ENCODE results near the gene SCAMP4. TPM values are rescaled to one million over a fixed set of nuclear protein-coding genes. Genes with fewer than 3 reads are reported as not detected.

The SCAMP4 gene
- total and polyA plus RNA-seq, 2 of the 13 experiments (the other 11 are each of a cell fraction or from before 2014, with no cell fraction given) = 10.7 to 13.7 TPM

GRCh38 chr19:1857648-1858326, 47.4 kb upstream of the SCAMP4 start:
- peak overlapping the region; percentile 53; the same call in 1 of the 2 replicates for H3K9ac ChIP-seq (ENCODE audit: insufficient read depth, low read depth, low read length)
- ATAC-seq = no peak
- peaks cover 52% of the 10 kb centered on the region for H3K4me1 ChIP-seq (ENCODE audit: insufficient read depth, low read length)
- H3K27ac ChIP-seq (ENCODE audit: extremely low read length, insufficient read depth, low read length) = peak overlapping the region; percentile 69
- H3K36me3 ChIP-seq (replicated peaks in 1 of 2; ENCODE audit: control insufficient read depth in 1 of 2, insufficient read depth in 2 of 2, low read length in 2 of 2) = 0 out of 5 replicates have a peak, but pooled peaks cover 2 to 3% of the 10 kb centered on the region in 2 experiments
- in situ Hi-C loops (cut with HindIII; ENCODE audit: extremely low pct_ligation_motif_present, low pct_unique_long_range_greater_than_20kb) = no loop called here
- no peak for FAIRE-seq
- intact Hi-C loops (cut with micrococcal nuclease; ENCODE audit: unreplicated experiment) = no loop called here
- TF ChIP-seq POLR2AphosphoS5 (IDR thresholded peaks at IDR 0.05; ENCODE audit: low read depth, low read length) = no peak
- no peak for DNase-seq (ENCODE audit: low spot score)
- POLR2A ChIA-PET = interaction anchor here (0.7 to 1.7 kb wide), 7 partner anchors 11 to 367 kb away, joined by 3 to 6 read pairs (median 4); no protein-coding TSS in a partner anchor
- peak overlapping the region; percentile 65 for H3K4me2 ChIP-seq (ENCODE audit: low read depth, low read length)
- peaks cover 54% of the 10 kb centered on the region for H4K20me1 ChIP-seq (ENCODE audit: insufficient read depth, low read length)
- WGBS (ENCODE audit: low lambda C conversion rate) = 70% methylated on average over 10 of the region's 16 CpGs
- no peaks in the 10 kb centered on the region; a peak in 1 of 5 replicates for H3K27me3 ChIP-seq (ENCODE audit: control insufficient read depth in 1 of 2, insufficient read depth in 2 of 2, low read length in 2 of 2)
- no peak overlapping the region for H2AFZ ChIP-seq (ENCODE audit: low read length)
- H3K9me3 ChIP-seq (ENCODE audit: low read length) = no peaks in the 10 kb centered on the region
- peak overlapping the region in 2 of 3 experiments; percentile 16 to 52; a peak in 2 of 6 replicates for H3K4me3 ChIP-seq (replicated peaks in 1 of 3; ENCODE audit: insufficient read depth in 1 of 3, low read depth in 2 of 3, low read length in 3 of 3)
- H3K79me2 ChIP-seq (ENCODE audit: insufficient read depth, low read length) = peaks cover 62% of the 10 kb centered on the region
- BruUV-seq (replicated peaks) = no TSS peak
- CTCF ChIA-PET (ENCODE audit: low intra/inter-chr PET ratio, low total read pairs) = no interaction called here

- 75% methylated on average over 4 of the region's 10 CpGs for WGBS (ENCODE audit: low lambda C conversion rate)
- peaks cover 49% of the 10 kb centered on the region for H4K20me1 ChIP-seq (ENCODE audit: insufficient read depth, low read length)
- 0 out of 5 replicates have a peak, but pooled peaks cover 2 to 3% of the 10 kb centered on the region in 2 experiments for H3K36me3 ChIP-seq (replicated peaks in 1 of 2; ENCODE audit: control insufficient read depth in 1 of 2, insufficient read depth in 2 of 2, low read length in 2 of 2)
- ATAC-seq (no peak), DNase-seq (ENCODE audit: low spot score) (no peak), FAIRE-seq (no peak)
- ChIA-PET CTCF (ENCODE audit: low intra/inter-chr PET ratio, low total read pairs) (no interaction called here), POLR2A (interaction anchor here (0.5 to 1.7 kb wide), 2 partner anchors 17 to 18 kb away, joined by 3 to 6 read pairs; no protein-coding TSS in a partner anchor)
- peaks cover 63% of the 10 kb centered on the region for H3K79me2 ChIP-seq (ENCODE audit: insufficient read depth, low read length)
- no peaks in the 10 kb centered on the region; a peak in 1 of 5 replicates for H3K27me3 ChIP-seq (ENCODE audit: control insufficient read depth in 1 of 2, insufficient read depth in 2 of 2, low read length in 2 of 2)
- in situ Hi-C loops (cut with HindIII; ENCODE audit: extremely low pct_ligation_motif_present, low pct_unique_long_range_greater_than_20kb) (no loop called here), intact Hi-C loops (cut with micrococcal nuclease; ENCODE audit: unreplicated experiment) (no loop called here)
- H2AFZ ChIP-seq (ENCODE audit: low read length) = no peak overlapping the region
- no peaks in the 10 kb centered on the region for H3K9me3 ChIP-seq (ENCODE audit: low read length)
- H3K4me3 ChIP-seq (replicated peaks in 1 of 3; ENCODE audit: insufficient read depth in 1 of 3, low read depth in 2 of 3, low read length in 3 of 3) = peak overlapping the region in 1 of 3 experiments; percentile 52; a peak in 1 of 6 replicates
- peak overlapping the region; percentile 69 for H3K27ac ChIP-seq (ENCODE audit: extremely low read length, insufficient read depth, low read length)
- no peak for TF ChIP-seq ZNF337 (CRISPR knock-in tag; IDR thresholded peaks at IDR 0.05; ENCODE audit: borderline replicate concordance, low read depth)
- TF ChIP-seq ZKSCAN8 (CRISPR knock-in tag; IDR thresholded peaks at IDR 0.05; ENCODE audit: borderline replicate concordance) = peak; percentile 54; the same call in 1 of the 2 replicates
- 0 out of 2 replicates have a peak, but pooled peaks have one; percentile 8 for TF ChIP-seq MXD1 (CRISPR knock-in tag; IDR thresholded peaks at IDR 0.05)
- no peak for TF ChIP-seq TOPORS (CRISPR knock-in tag; IDR thresholded peaks at IDR 0.05)
- TF ChIP-seq ZSCAN5A (CRISPR knock-in tag; IDR thresholded peaks at IDR 0.05; ENCODE audit: borderline replicate concordance) = no peak
- H3K9ac ChIP-seq (ENCODE audit: insufficient read depth, low read depth, low read length) = no peak overlapping the region
- H3K4me1 ChIP-seq (ENCODE audit: insufficient read depth, low read length) = peaks cover 45% of the 10 kb centered on the region
- no TSS peak for BruUV-seq (replicated peaks)
- H3K4me2 ChIP-seq (ENCODE audit: low read depth, low read length) = peak overlapping the region; percentile 65; the same call in 1 of the 2 replicates
Measured at GRCh38 chr19:1858412-1859081, 46.7 kb upstream of the SCAMP4 start.

Measured in HepG2 (cell line).